Hematopoietic multipotent progenitor cell treated with erythropoietin and hydrocortisone succinate and interleukin-3 and kit ligand, for 17 days (in vitro differentiated cells): Measurements from ENCODE around the gene NCAPG2.

Experiments used
- DNase-seq: peaks from one replicate; pipeline ENCODE4 v3.0.0-alpha.2; 2015; ENCODE audit warnings: low spot score

NCAPG2 gene

GRCh38 chr7:158601090-158601489 lies 103.5 kb downstream of the NCAPG2 start:
- DNase-seq: no peak

- no peak for DNase-seq
Observed at GRCh38 chr7:158596745-158597144, 107.9 kb downstream of the NCAPG2 start.

DNA sequence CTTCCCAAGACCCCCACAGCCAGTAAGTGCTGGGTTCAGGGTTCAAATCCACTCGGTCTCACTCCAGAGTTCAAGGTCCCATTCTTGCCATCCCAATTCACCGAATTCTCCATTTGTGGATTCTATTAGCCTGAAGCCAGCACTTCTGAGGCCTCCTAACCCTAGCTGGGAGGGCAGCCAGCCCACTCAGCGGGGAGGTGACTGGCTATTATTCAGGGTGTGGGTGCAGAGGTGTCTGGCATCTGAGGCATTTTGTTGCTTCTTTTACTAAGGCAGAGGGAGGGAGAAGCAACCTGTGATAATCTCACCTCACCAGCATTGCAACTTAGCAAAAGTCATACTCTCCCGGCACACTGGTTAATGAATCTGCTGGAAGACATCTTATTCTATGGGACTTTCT lies 108.3 kb downstream of the NCAPG2 start:
- DNase-seq: no peak

DNA sequence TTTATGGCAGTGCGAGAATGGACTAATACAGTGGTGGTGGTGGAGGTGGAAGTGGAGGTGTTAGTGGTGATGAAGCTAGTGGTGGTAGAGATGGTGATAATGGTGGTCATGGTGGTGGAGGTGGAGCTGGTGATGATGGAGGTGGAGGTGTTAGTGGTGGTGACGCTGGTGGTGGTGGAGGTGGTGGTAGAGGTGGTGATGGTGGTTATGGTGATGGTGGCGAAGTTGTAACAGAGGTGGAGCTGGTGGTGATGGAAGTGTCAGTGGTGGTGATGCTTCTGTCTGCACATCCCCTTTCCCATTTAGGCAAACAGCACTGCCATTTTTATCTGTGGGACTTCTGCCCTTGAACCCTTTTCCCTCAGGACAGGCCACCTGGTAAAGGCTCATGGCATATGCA lies 109.5 kb downstream of the NCAPG2 start:
- no peak for DNase-seq

DNA sequence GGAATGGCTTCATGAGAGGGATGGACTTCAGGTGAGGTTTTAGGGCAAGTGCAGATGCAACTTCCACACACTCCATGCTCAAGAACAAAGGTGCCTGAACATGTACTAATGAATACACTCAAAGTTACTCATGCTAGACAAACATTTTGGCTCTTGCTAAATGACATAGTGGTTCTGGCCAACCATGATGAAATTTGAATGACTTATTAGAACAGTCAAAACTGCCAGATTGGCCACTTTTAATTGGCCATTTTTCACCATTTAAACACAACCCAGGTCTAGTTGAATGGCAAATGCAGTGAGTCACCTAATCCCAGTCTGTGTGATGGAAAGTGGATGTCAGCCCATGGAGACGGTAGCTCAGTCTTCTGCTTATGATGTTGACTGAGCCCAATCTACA lies 112.1 kb downstream of the NCAPG2 start:
- DNase-seq: no peak

DNA sequence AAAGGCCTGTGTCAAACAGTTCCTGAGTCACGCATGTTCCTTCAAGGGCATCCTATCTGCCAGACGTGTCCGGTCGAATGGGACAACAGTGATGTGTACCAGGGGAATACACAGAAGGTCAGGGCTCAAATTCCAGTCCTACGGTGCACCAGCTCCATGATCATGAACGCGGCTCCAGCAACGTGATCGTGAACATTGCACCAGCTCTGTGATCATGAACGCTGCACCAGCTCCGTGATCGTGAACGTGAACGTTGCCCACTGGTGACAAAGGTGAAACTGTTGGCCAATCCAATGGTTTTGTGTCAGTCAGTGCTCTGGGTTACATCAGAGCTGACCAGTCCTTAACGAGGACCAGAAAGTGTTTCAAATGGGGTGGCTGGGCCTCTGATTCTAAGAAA lies 112.7 kb downstream of the NCAPG2 start:
- DNase-seq: no peak

DNA sequence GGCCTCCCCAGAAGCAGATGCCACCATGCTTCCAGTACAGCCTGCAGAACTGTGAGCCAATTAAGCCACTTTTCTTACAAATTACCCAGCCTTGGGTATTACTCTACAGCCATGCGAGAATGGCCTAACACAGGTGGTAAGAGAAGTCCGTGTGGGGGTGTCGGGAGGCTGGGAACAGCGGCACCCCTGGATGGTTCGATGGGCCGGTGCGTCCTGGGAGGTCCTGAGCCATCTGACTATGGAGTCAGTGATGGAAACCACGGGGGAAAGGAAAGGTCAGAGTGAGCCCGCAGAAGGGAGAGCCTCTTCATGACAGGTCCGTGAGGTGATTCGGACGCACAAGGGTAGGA lies 114.4 kb downstream of the NCAPG2 start:
- no peak for DNase-seq

- DNase-seq: no peak
Observed at GRCh38 chr7:158589653-158590052, 115.0 kb downstream of the NCAPG2 start.

DNA sequence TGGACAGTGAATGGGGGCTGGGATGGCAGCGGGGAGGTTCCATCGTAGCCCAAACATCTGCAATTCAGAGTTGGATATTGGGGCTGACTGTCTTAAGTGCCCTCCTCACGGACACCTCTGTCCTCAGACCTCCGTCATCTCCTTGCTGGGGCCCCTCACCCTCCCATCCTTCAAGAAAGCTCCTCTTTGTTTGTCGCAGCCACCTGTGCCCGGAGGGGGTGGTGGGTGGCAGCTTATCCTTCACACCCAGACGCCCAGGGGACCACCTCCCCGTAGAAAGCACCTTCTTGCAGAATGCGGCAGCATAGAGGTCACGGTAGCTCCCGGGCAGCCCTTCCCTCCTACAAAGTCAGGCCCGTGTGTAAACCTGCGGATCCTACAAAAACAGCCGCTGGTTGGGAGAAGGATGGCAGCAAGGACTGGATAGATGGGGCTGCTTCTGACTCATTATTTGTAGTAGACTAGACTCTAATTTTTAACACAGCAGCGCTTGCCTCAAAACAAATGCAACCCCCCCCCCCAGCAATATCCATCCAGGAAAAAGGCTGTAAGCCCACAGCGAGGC lies 115.6 kb downstream of the NCAPG2 start:
- no peak for DNase-seq

GRCh38 chr7:158588085-158588877 lies 116.3 kb downstream of the NCAPG2 start:
- DNase-seq: no peak

DNA sequence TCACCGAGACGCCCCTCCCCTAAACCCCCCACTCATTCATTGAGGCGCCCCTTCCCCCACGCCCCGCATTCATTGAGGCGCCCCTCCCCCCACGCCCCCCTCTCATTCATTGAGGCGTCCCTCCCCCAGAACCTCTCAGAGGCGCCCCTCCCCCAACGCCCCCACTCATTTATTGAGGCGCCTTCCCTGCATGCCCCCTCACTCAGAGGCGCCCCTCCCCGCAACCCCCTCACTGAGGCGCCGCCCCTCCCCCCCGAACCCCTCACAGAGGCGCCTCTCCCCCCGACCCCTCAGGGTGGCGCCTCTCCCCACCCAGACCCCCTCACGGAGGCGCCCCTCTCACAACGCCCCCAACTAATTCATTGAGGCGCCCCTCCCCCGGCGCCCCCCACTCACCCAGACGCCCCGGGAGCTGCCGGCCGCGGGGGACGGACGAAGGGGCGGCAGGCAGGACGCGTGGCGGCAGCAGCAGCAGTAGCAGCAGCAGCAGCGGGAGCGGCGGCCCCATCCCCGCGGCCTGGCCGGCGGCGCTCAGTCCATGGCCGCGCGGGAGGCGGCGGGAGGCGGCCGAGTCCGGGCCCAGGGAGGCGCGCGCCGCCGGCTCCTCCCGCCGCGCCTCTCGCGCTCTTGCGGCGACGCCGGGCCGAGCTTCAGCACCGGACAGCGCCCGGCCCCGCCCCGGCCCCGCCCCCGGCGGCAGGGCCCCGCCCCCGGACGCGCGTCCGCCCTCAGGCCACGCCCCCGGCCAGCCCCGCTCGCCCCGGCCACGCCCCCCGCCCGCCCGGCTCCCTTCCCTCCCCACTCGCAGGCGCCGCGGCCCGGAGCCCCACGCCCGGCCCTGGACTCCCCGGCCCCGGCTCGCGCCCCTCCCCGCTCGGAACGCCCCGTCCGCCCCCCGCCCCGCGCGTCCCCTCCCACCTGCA lies 117.2 kb downstream of the NCAPG2 start, which contains the start of gene PTPRN2:
PTPRN2 (minus strand) TSS at position 662 of the 923 bp plus-strand sequence.
- peak; percentile 41 for DNase-seq

DNA sequence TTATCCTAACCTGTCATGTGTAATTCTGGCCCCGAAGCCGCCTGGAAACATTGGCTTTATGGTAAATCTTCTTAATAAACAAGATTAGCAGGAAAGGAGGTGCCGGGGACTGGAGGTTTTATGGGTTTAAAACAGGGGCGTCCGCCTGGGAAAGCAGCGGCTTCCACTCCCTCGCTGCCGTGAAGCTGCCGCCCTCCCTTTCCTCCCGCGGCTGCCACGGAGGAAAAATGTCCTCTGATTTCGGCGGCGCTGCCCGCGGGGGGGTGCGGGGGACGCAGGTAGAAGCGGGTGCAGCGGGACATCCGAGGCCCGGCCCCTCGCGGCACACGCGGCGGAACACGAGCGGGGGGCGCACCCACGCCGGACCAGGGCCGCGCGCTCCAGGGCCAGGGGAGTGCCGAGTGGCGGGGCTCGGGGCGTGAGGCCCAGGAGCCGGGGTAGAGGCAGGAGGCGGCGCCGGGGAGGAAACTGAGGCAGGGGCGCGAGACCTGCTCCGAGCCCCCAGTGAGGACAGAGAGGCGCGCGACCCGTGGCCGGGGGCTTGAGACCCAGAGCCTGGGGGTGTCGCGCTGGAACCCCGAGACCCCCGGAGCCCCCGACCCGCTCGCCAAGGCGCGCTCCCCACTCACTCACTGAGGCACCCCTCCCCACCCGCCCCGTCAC lies 118.0 kb downstream of the NCAPG2 start:
- DNase-seq: no peak

DNA sequence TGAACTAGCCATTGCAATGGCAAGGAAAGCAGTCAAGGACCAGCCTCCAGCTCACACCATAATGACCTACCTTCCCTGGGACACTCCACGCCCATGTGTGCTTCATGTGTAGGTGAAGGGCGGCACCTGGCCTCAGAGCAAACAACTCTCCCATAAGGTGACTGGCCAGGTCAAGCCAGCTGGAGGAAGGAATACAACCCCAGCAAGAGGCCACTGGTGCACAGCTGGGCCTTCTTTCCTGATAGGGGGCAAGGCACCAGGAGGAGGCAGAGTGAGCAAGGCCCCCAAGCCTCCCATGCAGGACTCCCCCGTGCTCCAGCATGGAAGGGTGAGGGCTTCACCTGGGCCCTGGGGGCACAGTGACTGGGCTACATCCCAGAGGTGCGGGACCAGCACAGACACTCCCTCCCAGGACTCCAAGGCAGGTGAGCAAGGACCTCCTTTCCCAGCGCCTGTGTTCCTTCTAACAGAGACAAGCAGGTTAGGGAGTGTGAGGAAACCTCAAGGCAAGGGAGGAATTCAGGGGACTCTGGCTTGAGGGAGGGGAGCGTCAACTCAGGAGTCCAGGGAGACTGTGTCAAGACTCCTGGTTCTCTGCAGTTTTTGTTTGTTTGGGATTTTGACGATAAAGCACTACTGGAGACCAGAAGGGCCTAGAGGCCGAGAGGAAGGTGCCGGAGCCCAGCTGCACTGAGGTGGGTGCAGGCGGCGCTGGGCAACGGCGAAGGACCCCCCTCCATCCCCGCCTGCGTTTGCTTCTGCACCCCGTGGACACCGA lies 118.7 kb downstream of the NCAPG2 start:
- no peak for DNase-seq

DNA sequence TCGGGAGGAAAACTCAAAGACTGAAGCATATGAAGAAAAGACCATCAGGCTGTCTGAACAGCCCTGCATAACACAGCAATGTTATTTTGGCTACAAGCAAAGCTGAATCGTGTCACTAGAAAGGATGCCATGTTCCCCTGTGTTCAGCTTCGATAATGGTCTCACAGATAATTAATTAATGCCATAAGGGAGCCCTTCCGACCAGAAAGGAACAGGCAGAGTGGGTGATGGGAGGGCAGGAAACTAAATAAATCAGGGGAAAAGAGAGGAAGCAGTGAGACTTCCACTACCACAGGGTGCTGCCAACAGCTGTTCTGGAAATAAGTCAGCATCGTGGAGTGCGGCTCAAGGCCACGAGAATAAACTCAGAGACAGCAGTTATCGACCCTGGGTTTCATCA lies 120.2 kb downstream of the NCAPG2 start:
- DNase-seq: no peak

GRCh38 chr7:158583810-158584209 lies 120.8 kb downstream of the NCAPG2 start:
- DNase-seq: no peak

GRCh38 chr7:158583143-158583542 lies 121.5 kb downstream of the NCAPG2 start:
- DNase-seq: no peak

- no peak for DNase-seq
Observed at GRCh38 chr7:158582089-158582456, 122.5 kb downstream of the NCAPG2 start.

GRCh38 chr7:158581440-158582088 lies 123.0 kb downstream of the NCAPG2 start:
- no peak for DNase-seq
